ENCODE data around the gene GTF2IRD1. TPM values are rescaled to one million over a fixed set of nuclear protein-coding genes. Genes with fewer than 3 reads are reported as not detected.

The GTF2IRD1 gene, protein sequence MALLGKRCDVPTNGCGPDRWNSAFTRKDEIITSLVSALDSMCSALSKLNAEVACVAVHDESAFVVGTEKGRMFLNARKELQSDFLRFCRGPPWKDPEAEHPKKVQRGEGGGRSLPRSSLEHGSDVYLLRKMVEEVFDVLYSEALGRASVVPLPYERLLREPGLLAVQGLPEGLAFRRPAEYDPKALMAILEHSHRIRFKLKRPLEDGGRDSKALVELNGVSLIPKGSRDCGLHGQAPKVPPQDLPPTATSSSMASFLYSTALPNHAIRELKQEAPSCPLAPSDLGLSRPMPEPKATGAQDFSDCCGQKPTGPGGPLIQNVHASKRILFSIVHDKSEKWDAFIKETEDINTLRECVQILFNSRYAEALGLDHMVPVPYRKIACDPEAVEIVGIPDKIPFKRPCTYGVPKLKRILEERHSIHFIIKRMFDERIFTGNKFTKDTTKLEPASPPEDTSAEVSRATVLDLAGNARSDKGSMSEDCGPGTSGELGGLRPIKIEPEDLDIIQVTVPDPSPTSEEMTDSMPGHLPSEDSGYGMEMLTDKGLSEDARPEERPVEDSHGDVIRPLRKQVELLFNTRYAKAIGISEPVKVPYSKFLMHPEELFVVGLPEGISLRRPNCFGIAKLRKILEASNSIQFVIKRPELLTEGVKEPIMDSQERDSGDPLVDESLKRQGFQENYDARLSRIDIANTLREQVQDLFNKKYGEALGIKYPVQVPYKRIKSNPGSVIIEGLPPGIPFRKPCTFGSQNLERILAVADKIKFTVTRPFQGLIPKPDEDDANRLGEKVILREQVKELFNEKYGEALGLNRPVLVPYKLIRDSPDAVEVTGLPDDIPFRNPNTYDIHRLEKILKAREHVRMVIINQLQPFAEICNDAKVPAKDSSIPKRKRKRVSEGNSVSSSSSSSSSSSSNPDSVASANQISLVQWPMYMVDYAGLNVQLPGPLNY
- total RNA-seq = 25.9 and 57.0 TPM in 2 replicates

DNA sequence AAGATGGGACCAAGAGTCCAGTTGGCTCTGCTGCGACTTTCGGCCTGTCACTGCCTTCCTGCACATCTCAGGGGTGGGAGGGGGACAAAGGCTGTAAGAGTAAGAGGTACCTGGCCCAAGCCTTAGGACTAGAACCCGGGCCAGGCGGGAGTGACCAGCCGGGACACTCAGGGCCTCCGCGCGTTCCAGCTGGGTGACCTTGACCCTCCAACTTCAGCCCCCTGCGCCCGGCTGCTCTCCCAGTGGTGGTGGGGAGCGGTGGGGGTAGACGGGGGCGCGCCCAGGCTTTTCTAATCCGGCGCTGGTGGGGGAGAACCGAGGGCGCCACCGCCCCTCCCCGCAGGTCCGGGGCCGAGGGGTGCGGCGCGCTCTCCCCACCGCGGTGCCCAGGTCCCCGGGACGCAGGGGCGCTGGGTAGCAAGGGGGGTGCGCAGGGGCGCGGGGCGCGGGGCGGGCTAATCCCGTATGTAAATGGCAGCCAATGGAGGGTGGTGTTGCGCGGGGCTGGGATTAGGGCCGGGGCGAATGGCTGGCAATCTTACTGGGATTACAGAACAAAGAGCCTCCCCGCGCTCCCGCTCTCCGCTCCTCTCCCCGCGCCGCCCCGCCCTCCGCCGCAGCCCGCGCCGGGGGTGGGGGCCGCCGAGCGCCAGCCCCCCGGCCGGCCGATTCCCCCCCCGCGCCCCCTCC lies at the start of gene GTF2IRD1:
GTF2IRD1 (plus strand) TSS at position 585 of the 690 bp plus-strand sequence. CDS start 54,175 bp downstream, outside the sequence.

Other genes starting within 250 kb of the GTF2IRD1 start
- gene LAT2, start 243.9 kb upstream of the GTF2IRD1 start, total RNA-seq = 0.25 and 1.1 TPM in 2 replicates
- gene RFC2, start 199.5 kb upstream of the GTF2IRD1 start, total RNA-seq = 15.2 and 52.0 TPM in 2 replicates
- gene CLIP2, start 164.5 kb upstream of the GTF2IRD1 start, total RNA-seq = 21.2 and 43.4 TPM in 2 replicates
- gene GTF2I, start 203.8 kb downstream of the GTF2IRD1 start, total RNA-seq = 83.9 and 124 TPM in 2 replicates

Measured in mesangial cell (primary cell).